Parathyroid adenoma (tissue), 2 donors: ENCODE results near the gene AUTS2.

ENCODE experiments used
- H2AFZ ChIP-seq: fragments of 300-600 bp; sonication (generic); one replicate; pipeline ENCODE4 v1.7.0; 2017; ENCODE audit warnings: antibody characterized with exemption, mild to moderate bottlenecking
- H3K27ac ChIP-seq: fragments of 300-600 bp; sonication (generic); one replicate; pipeline ENCODE4 v1.7.0; 2017
- H3K27me3 ChIP-seq: fragments of 300-600 bp; sonication (generic); one replicate; pipeline ENCODE4 v1.7.0; 2017; ENCODE audit warnings: low read length; ENCODE audit not compliant: control insufficient read depth, insufficient read depth
- H3K36me3 ChIP-seq: fragments of 300-600 bp; sonication (generic); one replicate; pipeline ENCODE4 v1.7.0; 2017; ENCODE audit warnings: low read length; ENCODE audit not compliant: control insufficient read depth, insufficient read depth
- H3K4me1 ChIP-seq: fragments of 300-600 bp; sonication (generic); one replicate; pipeline ENCODE4 v1.7.0; 2017; ENCODE audit warnings: control low read depth
- H3K4me2 ChIP-seq: fragments of 300-600 bp; sonication (generic); one replicate; pipeline ENCODE4 v1.7.0; 2017; ENCODE audit warnings: low read length
- H3K4me3 ChIP-seq: fragments of 300-600 bp; sonication (generic); one replicate; pipeline ENCODE4 v1.7.0; 2017; ENCODE audit warnings: low read depth, low read length
- H3K79me2 ChIP-seq: fragments of 300-600 bp; sonication (generic); one replicate; pipeline ENCODE4 v1.7.0; 2017; ENCODE audit warnings: control low read depth
- H3K9ac ChIP-seq: fragments of 300-600 bp; sonication (generic); one replicate; pipeline ENCODE4 v1.7.0; 2017; ENCODE audit warnings: mild to moderate bottlenecking
- H3K9me3 ChIP-seq: fragments of 300-600 bp; sonication (generic); one replicate; pipeline ENCODE4 v1.7.0; 2017; ENCODE audit warnings: low read length; ENCODE audit not compliant: control insufficient read depth
- CTCF ChIP-seq: fragments of 300-600 bp; sonication (generic); IDR thresholded peaks from one replicate; pipeline ENCODE4 v1.7.0; 2017; ENCODE audit warnings: antibody characterized with exemption, mild to moderate bottlenecking
- donor health status: primary hyperparathyroidism.

The AUTS2 gene

GRCh38 chr7:70497793-70498192, 899.5 kb downstream of the AUTS2 start:
- Histone ChIP-seq H3K27me3 (no peaks in the 10 kb centered on the region), H3K79me2 (no peaks in the 10 kb centered on the region), H3K4me3 (no peak overlapping the region), H3K4me1 (no peaks in the 10 kb centered on the region), H3K9ac (no peak overlapping the region), H3K36me3 (no peaks in the 10 kb centered on the region), H3K27ac (no peak overlapping the region), H2AFZ (no peak overlapping the region), H3K4me2 (no peak overlapping the region), H3K9me3 (no peaks in the 10 kb centered on the region)
- TF ChIP-seq CTCF: no peak

GRCh38 chr7:70498232-70498992, 900.1 kb downstream of the AUTS2 start:
- no peak overlapping the region for H3K9ac ChIP-seq
- no peak for TF ChIP-seq CTCF
- H3K79me2 ChIP-seq: no peaks in the 10 kb centered on the region

GRCh38 chr7:70500261-70500660, 902.0 kb downstream of the AUTS2 start:
- H3K27ac ChIP-seq: no peak overlapping the region
- no peaks in the 10 kb centered on the region for H3K4me1 ChIP-seq
- TF ChIP-seq CTCF: no peak
- no peaks in the 10 kb centered on the region for H3K9me3 ChIP-seq
- H3K79me2 ChIP-seq: no peaks in the 10 kb centered on the region
- no peak overlapping the region for H3K9ac ChIP-seq
- H3K4me3 ChIP-seq: no peak overlapping the region
- no peak overlapping the region for H2AFZ ChIP-seq
- no peaks in the 10 kb centered on the region for H3K36me3 ChIP-seq
- H3K4me2 ChIP-seq: no peak overlapping the region
- no peaks in the 10 kb centered on the region for H3K27me3 ChIP-seq

More at GRCh38 chr7:70498232-70498992, 900.1 kb downstream of the AUTS2 start:
- Histone ChIP-seq H3K27me3 (no peaks in the 10 kb centered on the region), H3K4me2 (no peak overlapping the region), H2AFZ (no peak overlapping the region), H3K36me3 (no peaks in the 10 kb centered on the region), H3K4me1 (no peaks in the 10 kb centered on the region), H3K9me3 (no peaks in the 10 kb centered on the region), H3K4me3 (no peak overlapping the region), H3K27ac (no peak overlapping the region)

GRCh38 chr7:70502117-70502863, 904.0 kb downstream of the AUTS2 start:
- H3K9me3 ChIP-seq: no peaks in the 10 kb centered on the region
- H3K4me2 ChIP-seq: no peak overlapping the region
- no peak overlapping the region for H3K4me3 ChIP-seq
- H3K9ac ChIP-seq: no peak overlapping the region
- H3K27me3 ChIP-seq: no peaks in the 10 kb centered on the region
- no peaks in the 10 kb centered on the region for H3K36me3 ChIP-seq
- no peak overlapping the region for H3K27ac ChIP-seq
- H2AFZ ChIP-seq: no peak overlapping the region
- H3K79me2 ChIP-seq: no peaks in the 10 kb centered on the region
- H3K4me1 ChIP-seq: no peaks in the 10 kb centered on the region
- no peak for TF ChIP-seq CTCF
